PC-9 (cell line): ENCODE results near the gene PSD2. TPM values are rescaled to one million over a fixed set of nuclear protein-coding genes. Genes with fewer than 3 reads are reported as not detected.

Experiments
- BruUV-seq: library from RNA; stranded (reverse); fragments of 400-500 nt; replicated peaks from 2 replicates; lab custom pipeline; 2021; lab: Mats Ljungman, UMichigan
- CTCF ChIA-PET: fragments of 300-600 bp; sonication (Branson Sonifier 250); formaldehyde crosslinking; loops from one replicate; lab custom pipeline; 2022; ENCODE audit warnings: antibody characterized with exemption; lab: Charles Lee
- POLR2A ChIA-PET: fragments of 300-600 bp; sonication (Branson Sonifier 250); formaldehyde crosslinking; loops from one replicate; lab custom pipeline; 2022; ENCODE audit warnings: antibody characterized with exemption; ENCODE audit not compliant: unreplicated experiment; lab: Charles Lee
- DNase-seq, 2 experiments: peaks; one replicate each; pipeline versions ENCODE4 v3.0.0 to v3.0.0-alpha.2; 2015 to 2022; ENCODE audit warnings: mixed read lengths in 1 of 2
- H2AFZ ChIP-seq: fragments of 200-600 bp; sonication (generic); 2 replicates; pipeline ENCODE4 v1.8.1; 2017; ENCODE audit warnings: antibody characterized with exemption
- H3F3A ChIP-seq: fragments of 200-600 bp; sonication (generic); 2 replicates; pipeline ENCODE4 v1.8.1; 2017; ENCODE audit warnings: antibody characterized with exemption, mild to moderate bottlenecking, low read depth; ENCODE audit not compliant: insufficient read depth
- H3K27ac ChIP-seq: fragments of 200-600 bp; sonication (generic); 2 replicates; pipeline ENCODE4 v1.6.1; 2016; ENCODE audit warnings: mixed run types
- H3K27me3 ChIP-seq: fragments of 200-600 bp; sonication (generic); 2 replicates; pipeline ENCODE4 v1.6.1; 2016; ENCODE audit warnings: low read depth, mixed run types; ENCODE audit not compliant: insufficient read depth
- H3K36me3 ChIP-seq: fragments of 200-600 bp; sonication (generic); 2 replicates; pipeline ENCODE4 v1.6.1; 2016; ENCODE audit warnings: low read depth, mixed run types
- H3K4me1 ChIP-seq: fragments of 200-600 bp; sonication (generic); replicated peaks from 2 replicates; pipeline ENCODE4 v1.6.1; 2016; ENCODE audit warnings: mixed run types; ENCODE audit not compliant: insufficient read depth
- H3K4me2 ChIP-seq: fragments of 200-600 bp; sonication (generic); 2 replicates; pipeline ENCODE4 v1.6.1; 2017; ENCODE audit warnings: mixed run types
- H3K4me3 ChIP-seq: fragments of 200-600 bp; sonication (generic); 2 replicates; pipeline ENCODE4 v1.6.1; 2016; ENCODE audit warnings: mixed run types
- H3K79me2 ChIP-seq: fragments of 200-600 bp; sonication (generic); 2 replicates; pipeline ENCODE4 v1.6.1; 2017; ENCODE audit warnings: low read depth, mixed run types
- H3K9me2 ChIP-seq: fragments of 200-600 bp; sonication (generic); 2 replicates; pipeline ENCODE4 v1.8.1; 2017; ENCODE audit warnings: mild to moderate bottlenecking; ENCODE audit not compliant: insufficient read depth
- H3K9me3 ChIP-seq: fragments of 200-600 bp; sonication (generic); 2 replicates; pipeline ENCODE4 v1.8.1; 2016; ENCODE audit warnings: low read depth; ENCODE audit not compliant: insufficient read depth
- H4K20me1 ChIP-seq: fragments of 200-600 bp; sonication (generic); 2 replicates; pipeline ENCODE4 v1.8.1; 2017; ENCODE audit not compliant: insufficient read depth
- EZH2 ChIP-seq: fragments of 200-600 bp; sonication (generic); IDR thresholded peaks from 2 replicates; pipeline ENCODE4 v1.8.0; 2017; ENCODE audit warnings: antibody characterized with exemption, low read depth
- intact Hi-C: fragments of 100-400 bp; cut with micrococcal nuclease; formaldehyde crosslinking; loops from one replicate; pipeline ENCODE4 v1.10.0; 2022; ENCODE audit not compliant: unreplicated experiment
- total RNA-seq: library from RNA; stranded (reverse); gene quantifications from 2 replicates; pipeline ENCODE4 v1.2.3, GENCODE V29; 2021
- TF ChIP-seq, protein P1 (sequence below): fragments of 200-600 bp; sonication (generic); conservative IDR thresholded peaks from 2 replicates; pipeline ENCODE4 v1.6.1; 2017; ENCODE audit warnings: mixed run types, antibody characterized with exemption, mild to moderate bottlenecking, moderate library complexity

The PSD2 gene
- total RNA-seq, 1 experiment from 2014 or later = 0.07 TPM

DNA sequence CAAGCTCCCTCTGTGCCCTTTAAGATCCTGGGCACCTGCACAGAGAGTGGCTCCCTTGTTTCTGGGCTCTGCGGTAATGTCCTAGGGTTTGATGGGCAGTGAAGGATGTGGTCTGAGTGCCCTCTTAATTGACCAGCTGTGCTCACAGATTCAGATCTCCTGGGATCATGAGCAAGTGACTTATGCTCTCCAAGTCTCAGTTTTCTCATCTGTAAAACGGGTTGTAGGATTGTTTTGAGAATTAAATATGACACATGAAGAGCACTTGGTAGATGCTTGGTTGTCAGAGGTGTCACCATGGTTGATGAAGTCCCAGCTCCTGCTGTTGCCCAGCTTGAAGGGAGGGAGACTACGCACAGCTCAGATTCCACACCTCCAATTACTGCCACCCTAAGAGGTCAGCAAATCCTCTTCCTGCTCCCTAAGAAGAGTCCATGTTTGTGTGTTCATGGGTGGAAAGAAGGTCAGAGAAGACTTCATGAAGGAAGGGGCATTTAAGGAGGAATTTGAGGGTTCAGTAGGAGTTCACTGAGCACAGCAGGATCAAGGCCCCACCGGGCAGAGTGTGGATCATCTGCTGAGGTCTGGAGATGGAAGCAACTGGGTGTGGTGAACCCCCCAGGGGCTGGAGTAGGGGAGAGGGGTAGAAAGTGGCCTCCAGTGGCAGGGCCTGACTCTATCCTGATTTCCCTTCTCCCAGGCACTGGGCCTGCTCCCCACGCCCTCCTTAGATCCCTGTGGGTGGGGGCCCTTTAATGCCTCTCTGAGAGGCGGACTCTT, 1.4 kb upstream of the PSD2 start:
- CTCF ChIA-PET = no interaction called here
- Histone ChIP-seq H3K27ac (no peak overlapping the region), H3K27me3 (peaks cover 60% of the 10 kb centered on the region), H3K79me2 (no peaks in the 10 kb centered on the region), H3K4me2 (no peak overlapping the region), H3K36me3 (no peaks in the 10 kb centered on the region), H2AFZ (no peak overlapping the region), H3K9me2 (no peaks in the 10 kb centered on the region), H4K20me1 (no peaks in the 10 kb centered on the region), H3K4me3 (no peak overlapping the region), H3K4me1 (no peaks in the 10 kb centered on the region), H3K9me3 (no peaks in the 10 kb centered on the region), H3F3A (no peaks in the 10 kb centered on the region)
- intact Hi-C loops = no loop called here
- TF ChIP-seq EZH2 = no peak
- POLR2A ChIA-PET = no interaction called here
- DNase-seq = no peak
- no TSS peak for BruUV-seq

DNA sequence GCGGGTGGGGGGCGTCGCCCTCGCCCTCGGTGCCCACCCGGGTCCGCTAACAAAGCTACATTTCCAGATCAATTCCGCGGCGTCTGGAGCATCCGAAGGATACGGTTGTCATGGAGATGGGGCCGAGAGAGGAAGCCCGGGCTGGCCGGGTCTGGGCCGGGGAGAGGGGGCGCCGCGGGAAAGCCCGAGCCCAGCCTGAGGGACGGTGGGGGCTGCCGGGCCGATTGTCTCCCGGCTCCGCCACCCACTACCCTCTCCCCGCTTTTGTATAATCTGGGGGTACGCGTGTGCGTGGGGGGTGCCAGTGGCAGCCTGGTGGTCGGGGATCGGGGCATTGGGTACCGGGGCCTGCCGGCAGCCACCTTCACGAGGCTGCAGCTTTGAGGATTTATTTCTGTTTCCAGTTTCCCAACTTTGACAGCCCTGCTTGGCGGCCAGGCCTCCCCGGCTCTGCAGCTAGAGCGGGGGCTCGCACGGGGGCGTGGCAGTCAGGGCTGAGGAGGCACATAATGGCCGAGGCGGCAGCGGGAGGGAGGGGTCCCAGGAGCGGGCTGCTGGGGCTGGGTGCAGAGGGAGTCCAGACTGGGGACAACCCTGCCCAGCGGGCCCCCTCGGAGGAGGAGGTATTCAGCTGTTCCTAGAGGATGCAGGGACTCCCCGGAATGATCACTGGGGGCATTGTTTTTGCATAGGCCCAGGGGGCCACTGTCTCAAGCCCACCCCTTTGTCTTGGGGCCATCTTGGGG, 626 bp downstream of the PSD2 start:
- Histone ChIP-seq H3K27me3 (peaks cover 80% of the 10 kb centered on the region), H2AFZ (no peak overlapping the region), H3K4me1 (no peaks in the 10 kb centered on the region), H3K79me2 (no peaks in the 10 kb centered on the region), H4K20me1 (no peaks in the 10 kb centered on the region), H3K4me3 (no peak overlapping the region), H3F3A (no peaks in the 10 kb centered on the region), H3K4me2 (no peak overlapping the region), H3K27ac (no peak overlapping the region), H3K9me2 (no peaks in the 10 kb centered on the region), H3K9me3 (no peaks in the 10 kb centered on the region), H3K36me3 (no peaks in the 10 kb centered on the region)
- TF ChIP-seq, protein P1, sequence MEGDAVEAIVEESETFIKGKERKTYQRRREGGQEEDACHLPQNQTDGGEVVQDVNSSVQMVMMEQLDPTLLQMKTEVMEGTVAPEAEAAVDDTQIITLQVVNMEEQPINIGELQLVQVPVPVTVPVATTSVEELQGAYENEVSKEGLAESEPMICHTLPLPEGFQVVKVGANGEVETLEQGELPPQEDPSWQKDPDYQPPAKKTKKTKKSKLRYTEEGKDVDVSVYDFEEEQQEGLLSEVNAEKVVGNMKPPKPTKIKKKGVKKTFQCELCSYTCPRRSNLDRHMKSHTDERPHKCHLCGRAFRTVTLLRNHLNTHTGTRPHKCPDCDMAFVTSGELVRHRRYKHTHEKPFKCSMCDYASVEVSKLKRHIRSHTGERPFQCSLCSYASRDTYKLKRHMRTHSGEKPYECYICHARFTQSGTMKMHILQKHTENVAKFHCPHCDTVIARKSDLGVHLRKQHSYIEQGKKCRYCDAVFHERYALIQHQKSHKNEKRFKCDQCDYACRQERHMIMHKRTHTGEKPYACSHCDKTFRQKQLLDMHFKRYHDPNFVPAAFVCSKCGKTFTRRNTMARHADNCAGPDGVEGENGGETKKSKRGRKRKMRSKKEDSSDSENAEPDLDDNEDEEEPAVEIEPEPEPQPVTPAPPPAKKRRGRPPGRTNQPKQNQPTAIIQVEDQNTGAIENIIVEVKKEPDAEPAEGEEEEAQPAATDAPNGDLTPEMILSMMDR = no peak
- no peak for TF ChIP-seq EZH2
- intact Hi-C loops = no loop called here
- POLR2A ChIA-PET = no interaction called here
- CTCF ChIA-PET = no interaction called here
- no peak for DNase-seq
- no TSS peak for BruUV-seq

DNA sequence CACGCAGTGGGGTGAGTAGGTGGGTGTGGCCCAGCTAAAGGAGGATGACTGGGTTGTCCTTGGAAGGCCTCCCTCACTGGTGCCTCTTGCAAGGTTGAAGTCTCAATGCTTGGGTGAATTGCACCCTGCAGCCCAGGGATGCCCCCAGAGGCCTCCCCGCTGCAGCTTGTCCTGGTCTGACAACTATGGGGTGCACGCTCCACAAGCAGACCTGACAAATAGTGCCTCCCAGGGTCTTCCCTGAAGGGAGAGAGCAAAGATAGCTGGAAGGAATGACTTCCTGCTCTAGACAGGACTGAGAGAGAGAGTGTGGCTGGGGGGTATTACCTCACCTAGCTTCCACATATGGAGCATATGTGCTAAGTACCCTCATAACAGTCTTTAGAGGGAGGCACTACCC, 1.7 kb downstream of the PSD2 start:
- Histone ChIP-seq H3K4me3 (no peak overlapping the region), H4K20me1 (no peaks in the 10 kb centered on the region), H3K9me2 (no peaks in the 10 kb centered on the region), H3K27me3 (peaks cover 91% of the 10 kb centered on the region), H3K9me3 (no peaks in the 10 kb centered on the region), H3K4me1 (no peaks in the 10 kb centered on the region), H3K27ac (no peak overlapping the region), H3K36me3 (no peaks in the 10 kb centered on the region), H3K79me2 (no peaks in the 10 kb centered on the region), H3K4me2 (no peak overlapping the region), H2AFZ (no peak overlapping the region), H3F3A (no peaks in the 10 kb centered on the region)
- TF ChIP-seq EZH2 = no peak
- TF ChIP-seq, protein P1 = no peak
- BruUV-seq = no TSS peak
- DNase-seq = no peak
- intact Hi-C loops = no loop called here
- ChIA-PET CTCF (interaction anchor here (0.6 kb wide), 1 partner anchor 88 kb away, joined by 6 read pairs; no protein-coding TSS in a partner anchor), POLR2A (no interaction called here)
